Skin of body (tissue), 2 donors: ENCODE measurements around the gene DHDH. TPM values are rescaled to one million over a fixed set of nuclear protein-coding genes. Genes with fewer than 3 reads are reported as not detected.

Experiments used
- DNase-seq: peaks from one replicate; lab custom pipeline; 2025; lab: John Stamatoyannopoulos, UW
- total RNA-seq: library from RNA; depleted of rRNA; stranded (reverse); fragments of >200 nt; gene quantifications from one replicate; pipeline ENCODE4 v1.2.3, GENCODE V29; 2014

The DHDH gene
- total RNA-seq, 1 donor from 2014 or later = not detected

- DNase-seq = no peak
These were observed 33.2 kb downstream of the DHDH start for GRCh38 chr19:48966541-48967345.

DNA sequence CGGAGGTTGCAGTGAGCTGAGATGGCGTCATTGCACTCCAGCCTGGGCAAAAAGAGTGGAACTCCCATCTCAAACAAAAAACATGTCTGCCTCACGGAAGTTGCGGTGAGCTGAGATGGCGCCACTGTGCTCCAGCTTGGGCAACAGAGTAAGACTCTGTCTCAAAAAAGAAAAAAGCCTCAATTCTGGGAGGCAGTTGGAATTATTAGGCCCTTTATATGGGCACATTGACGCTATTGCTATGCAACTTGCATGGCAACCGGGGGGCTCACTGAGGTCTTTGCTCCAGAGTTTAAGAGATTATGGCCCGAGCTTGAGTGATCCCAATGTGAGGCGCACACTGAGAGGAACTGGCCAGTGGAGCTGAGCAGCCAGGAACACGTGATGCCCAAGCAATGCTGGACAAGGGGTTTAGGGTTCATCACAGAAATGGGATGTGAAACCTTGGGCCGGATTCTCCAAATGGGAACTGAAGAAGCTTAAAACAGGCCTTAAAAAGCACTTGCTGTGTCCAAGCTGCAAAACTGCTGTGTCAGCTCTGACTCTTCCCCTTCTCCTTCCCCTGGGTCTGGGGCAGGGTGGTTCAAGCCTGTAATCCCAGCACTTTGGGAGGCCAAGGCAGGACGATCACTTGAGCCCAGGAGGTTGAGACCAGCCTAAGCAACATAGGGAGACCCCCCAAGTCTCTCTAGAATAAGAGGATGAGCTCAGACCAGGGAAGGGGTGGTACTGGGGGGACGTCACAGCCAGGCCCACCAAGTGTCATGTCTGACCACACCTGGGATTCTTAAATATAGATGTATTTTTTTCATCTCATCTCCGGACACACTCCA lies 34.1 kb downstream of the DHDH start:
- DNase-seq = no peak

DNA sequence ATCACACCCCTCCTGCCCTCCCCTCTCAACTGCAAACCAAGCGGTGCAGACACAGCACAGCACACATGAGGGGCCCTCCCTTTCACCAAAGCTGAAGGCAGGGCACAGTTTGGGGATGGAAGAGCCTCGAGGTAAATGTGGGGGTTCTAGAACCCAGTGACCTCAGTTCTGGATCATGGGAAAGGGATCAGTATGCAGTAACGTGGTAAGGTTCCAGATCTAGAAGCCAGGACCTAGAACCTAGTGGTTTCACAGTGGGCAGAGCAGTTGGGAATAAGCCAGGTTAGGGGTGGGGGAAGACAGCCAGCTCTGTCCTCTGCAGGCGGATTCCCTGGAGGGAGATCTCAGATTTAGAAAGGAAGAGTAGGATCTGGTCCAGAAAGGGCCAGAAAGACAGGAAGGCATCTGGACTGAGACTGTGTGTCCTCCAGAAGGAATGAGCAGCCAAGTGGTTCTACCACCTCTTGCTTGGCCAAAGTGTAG lies 34.7 kb downstream of the DHDH start:
- DNase-seq = no peak

DNA sequence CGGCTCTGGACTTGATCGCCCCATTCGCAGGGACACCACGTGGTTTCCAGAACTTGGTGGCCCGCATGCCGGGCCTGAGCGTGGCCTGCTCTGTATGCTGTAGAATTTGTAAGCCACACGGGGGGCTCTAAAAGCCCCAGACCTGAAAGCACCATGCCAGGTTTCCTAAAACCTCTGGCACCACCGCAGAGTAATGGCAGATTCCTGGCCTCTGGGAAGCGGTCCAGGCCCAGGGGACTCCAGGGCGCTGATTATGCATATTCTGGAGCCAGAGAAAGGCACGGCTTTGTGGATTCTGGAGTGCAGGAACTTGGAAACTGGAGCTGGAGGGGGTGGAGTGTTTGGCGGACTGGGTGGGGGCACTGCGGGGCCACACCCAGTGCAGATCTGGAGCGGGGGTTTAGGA lies 35.3 kb downstream of the DHDH start:
- DNase-seq = no peak

DNA sequence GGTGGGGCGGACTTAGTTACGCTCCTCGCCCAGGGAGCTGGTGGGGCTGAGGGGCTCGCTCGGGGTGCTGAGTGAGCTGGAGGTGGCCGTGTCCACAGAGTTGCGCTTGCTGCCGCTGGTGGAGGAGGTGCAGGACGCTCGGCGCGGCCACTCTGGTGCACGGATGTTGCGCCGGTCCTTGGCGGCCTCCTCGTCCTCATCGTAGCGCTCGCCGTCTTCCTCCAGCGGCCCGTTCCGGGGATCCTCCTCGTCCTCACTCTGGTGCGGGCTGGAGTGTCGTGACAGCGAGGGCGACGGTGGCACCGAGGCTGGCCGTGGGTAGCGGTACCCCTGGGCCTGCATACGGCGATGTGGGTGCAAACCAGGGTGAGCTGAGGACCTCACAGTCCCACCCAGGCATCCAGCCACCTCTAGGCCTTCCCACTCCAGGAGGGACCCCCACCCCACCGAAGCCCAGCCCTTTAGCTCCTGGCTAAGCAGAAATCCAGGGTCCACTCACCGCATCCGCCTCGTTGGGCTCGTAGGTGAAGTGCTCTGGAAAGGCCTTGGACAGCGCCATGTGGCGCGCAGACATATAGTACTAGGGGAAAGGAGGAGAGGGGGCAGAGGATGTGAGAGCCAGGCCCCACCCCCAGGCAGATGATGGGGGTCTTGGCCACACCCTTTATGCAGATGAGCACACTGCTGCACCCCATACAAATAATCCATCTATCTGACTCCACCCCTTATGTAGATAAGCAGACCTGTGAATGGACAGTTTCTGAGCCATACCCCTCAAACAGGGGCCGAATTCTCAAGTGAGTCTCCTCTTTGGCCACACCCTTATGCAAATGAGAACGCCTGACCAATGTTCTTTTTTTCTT lies 36.0 kb downstream of the DHDH start:
- DNase-seq = no peak

DNA sequence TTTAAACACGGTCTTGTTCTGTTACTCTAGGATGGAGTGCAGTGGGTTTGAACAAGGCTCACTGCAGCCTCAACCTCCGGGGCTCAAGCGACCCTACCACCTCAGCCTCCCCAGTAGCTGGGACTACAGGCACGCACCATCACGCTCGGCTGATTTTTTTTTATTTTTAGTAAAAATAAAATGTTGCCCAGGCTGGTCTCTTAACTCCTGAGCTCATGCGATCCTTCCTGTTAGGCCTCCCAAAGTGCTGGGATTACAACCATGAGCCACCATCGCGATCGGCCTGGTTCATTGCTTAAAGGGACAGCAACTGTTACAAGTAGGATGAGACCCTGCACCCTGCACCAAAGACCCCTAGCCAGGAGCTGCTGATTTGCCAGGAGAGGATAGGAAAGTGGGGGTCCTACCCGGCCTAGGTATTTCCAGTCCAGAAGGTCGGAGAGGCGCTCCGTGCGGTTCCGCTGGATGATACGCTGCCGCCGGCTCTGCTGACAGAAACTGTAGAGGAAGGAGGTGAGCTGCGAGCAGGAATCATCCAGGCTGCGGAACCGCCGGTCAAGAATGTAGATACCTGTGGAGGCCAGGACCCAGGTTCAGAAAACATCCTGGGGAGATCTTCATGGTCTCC lies 36.8 kb downstream of the DHDH start:
- DNase-seq = no peak

GRCh38 chr19:48970923-48971395 lies 37.5 kb downstream of the DHDH start:
- peak; percentile 56 for DNase-seq

GRCh38 chr19:48975947-48976847 lies 42.7 kb downstream of the DHDH start:
- no peak for DNase-seq

DNA sequence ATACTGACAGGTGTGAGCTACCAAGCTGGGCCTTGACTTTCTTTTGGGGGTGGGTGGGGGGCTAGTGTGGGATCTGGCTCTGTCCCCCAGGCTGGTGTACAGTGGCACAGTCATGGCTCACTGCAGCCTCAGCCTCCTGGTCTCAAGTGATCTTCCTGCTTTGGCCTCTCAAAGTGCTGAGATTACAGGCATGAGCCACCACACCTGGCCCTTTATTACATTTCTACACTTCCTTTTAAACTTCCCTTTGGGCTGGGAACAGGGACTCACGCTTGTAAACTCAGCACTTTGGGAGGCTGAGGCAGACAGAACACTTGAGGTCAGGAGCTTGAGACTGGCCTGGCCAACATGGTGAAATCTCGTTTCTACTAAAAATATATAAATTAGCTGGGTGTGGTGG lies 43.6 kb downstream of the DHDH start:
- no peak for DNase-seq

- DNase-seq = no peak
These were observed 48.8 kb downstream of the DHDH start for GRCh38 chr19:48982280-48982679.

DNA sequence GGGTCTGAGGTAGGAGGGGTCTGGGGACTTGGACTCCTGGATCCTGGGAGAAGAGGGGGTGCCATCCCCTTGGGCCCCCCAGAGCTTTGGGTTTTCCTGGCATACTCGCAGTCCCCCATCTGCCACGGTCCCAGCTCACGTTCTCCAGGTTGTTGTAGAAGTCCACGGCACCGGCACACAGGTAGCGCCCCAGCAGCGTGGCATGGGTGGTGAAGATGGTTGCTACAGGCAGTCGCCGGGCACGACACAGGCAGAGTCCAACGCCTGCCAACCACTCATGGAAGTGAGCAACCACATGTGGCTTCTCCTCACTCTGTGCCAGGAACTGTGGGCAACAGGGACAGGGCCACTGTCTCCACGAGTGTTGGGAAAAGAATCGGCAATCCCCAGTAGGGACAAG lies 52.2 kb downstream of the DHDH start:
- DNase-seq = no peak

DNA sequence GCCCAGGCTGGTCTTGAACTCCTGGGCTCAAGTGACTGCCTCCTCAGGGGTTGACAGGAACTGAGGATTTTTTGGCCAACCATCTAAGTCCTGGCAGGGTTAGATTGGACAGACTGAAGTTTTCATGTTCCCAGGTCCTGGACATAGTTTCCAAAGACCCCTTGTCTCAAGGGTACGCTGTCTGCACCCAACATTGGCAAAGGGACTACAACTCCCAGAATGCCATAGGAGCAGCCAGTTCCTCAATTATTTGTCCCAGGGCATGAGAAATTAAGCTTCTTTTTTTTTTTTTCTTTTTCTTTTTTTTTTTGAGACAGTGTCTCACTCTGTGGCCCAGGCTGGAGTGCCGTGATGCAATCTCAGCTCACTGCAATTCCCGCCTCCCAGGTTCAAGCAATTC lies 52.7 kb downstream of the DHDH start:
- DNase-seq = no peak

- DNase-seq = no peak
These were observed 53.8 kb downstream of the DHDH start for GRCh38 chr19:48987323-48987722.

GRCh38 chr19:48988286-48988685 lies 54.8 kb downstream of the DHDH start:
- DNase-seq = no peak

DNA sequence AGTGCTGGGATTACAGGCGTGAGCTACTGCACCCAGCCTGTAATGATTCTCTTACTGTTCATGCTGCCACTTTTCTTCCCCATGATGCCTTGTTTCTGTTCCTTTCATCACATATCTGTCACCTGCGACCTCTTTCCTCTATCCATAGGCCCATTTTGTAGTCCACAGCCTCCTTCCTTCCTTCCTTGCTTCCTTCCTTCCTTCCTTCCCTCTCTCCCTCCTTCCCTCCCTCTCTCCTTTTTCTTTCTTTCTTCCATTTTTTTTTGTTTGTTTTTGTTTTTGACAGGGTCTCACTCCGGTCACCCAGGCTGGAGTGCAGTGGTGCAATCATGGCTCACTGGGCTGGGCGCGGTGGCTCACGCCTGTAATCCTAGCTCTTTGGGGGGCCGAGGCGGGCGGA lies 55.4 kb downstream of the DHDH start:
- no peak for DNase-seq

DNA sequence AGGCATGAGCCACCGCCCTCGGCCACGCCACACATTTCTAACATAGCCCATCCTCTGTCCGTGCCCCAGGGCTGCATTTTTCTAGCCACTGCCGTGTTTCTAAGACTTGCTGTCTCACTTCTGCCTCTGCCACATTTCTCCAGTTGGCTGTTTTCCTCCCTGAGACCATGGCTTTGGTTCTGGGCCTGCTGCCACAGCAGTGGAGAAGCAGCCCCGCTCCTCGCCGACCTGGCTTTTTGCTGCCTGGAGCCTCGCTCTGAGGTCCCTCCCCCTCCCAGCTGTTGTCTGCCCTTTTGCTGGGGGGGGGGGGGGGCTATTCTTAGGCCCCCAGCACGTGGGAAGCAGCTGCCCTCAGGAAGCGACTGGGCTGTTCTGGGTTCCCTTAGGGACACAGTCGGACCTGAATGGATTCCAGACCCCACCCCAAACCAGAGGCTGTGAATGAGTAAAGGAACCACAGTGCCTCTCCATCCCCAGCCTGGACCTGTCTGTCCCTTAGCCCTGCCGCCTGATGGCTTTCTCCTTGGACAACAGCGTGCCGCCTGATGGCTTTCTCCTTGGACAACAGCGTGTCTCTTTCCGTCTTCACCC lies 56.3 kb downstream of the DHDH start:
- no peak for DNase-seq

- no peak for DNase-seq
These were observed 56.9 kb downstream of the DHDH start for GRCh38 chr19:48990400-48990799.

DNA sequence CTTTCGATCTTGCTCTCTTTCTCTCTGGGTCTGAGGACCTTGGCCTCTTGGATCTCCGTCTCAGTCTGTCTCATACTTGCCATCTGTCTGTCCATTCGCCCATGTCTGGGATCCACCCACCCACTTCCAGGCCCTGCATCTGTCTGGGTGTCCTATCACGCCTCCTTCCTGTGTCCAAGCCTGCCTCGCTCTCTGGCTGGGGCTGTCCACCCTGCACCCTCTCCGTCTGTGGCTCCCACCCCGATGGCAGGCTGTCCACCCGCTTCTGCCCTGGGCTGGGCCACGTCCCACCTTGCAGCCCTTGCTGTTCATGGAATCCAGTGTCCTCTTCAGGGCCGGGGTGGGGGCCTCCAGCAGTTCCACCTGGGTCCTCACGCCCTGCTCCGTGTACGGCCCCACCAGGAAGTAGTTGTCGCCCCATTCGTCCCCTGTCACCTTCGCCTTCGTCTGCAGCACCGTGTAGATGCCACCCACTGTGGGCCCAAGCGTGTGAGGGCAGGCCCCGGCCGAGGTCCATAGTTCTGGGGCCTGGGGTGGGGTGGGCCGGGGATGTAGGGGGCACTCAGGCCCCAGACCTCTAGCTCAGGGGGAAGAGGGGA lies 57.6 kb downstream of the DHDH start:
- no peak for DNase-seq
